Mesendoderm (in vitro differentiated cells): ENCODE measurements around the gene PAM.

ENCODE experiments used
- DNase-seq: peaks from one replicate; pipeline ENCODE4 v3.0.0; 2013
- H2AK5ac ChIP-seq: 2 replicates; pipeline ENCODE4 v1.6.1; 2013; ENCODE audit warnings: low read length, inconsistent platforms
- H2BK120ac ChIP-seq: 2 replicates; pipeline ENCODE4 v1.6.1; 2013; ENCODE audit warnings: low read depth, mild to moderate bottlenecking, low read length, moderate library complexity, mixed read lengths
- H2BK15ac ChIP-seq: replicated peaks from 2 replicates; pipeline ENCODE4 v1.6.1; 2013; ENCODE audit warnings: low read depth, mild to moderate bottlenecking, moderate library complexity
- H2BK5ac ChIP-seq: 2 replicates; pipeline ENCODE4 v1.6.1; 2013; ENCODE audit warnings: low read length, inconsistent platforms
- H3K18ac ChIP-seq: 2 replicates; pipeline ENCODE4 v1.6.1; 2013; ENCODE audit warnings: mild to moderate bottlenecking, low read length, mixed read lengths
- H3K23ac ChIP-seq: one replicate; pipeline ENCODE4 v1.6.1; 2013; ENCODE audit warnings: low read length
- H3K27ac ChIP-seq: 2 replicates; pipeline ENCODE4 v1.5.1; 2013; ENCODE audit warnings: low read depth, mild to moderate bottlenecking, inconsistent platforms, low read length, moderate library complexity
- H3K27me3 ChIP-seq: 2 replicates; pipeline ENCODE4 v1.6.1; 2013; ENCODE audit warnings: low read length, control low read depth, mild to moderate bottlenecking, inconsistent platforms; ENCODE audit not compliant: insufficient read depth, poor library complexity
- H3K36me3 ChIP-seq: 2 replicates; pipeline ENCODE4 v1.6.1; 2013; ENCODE audit warnings: low read length, inconsistent platforms; ENCODE audit not compliant: control insufficient read depth, insufficient read depth
- H3K4ac ChIP-seq: one replicate; pipeline ENCODE4 v1.6.1; 2013; ENCODE audit warnings: low read depth, mild to moderate bottlenecking, low read length, moderate library complexity
- H3K4me1 ChIP-seq: 2 replicates; pipeline ENCODE4 v1.6.1; 2013; ENCODE audit warnings: low read depth, low read length, inconsistent platforms; ENCODE audit not compliant: control insufficient read depth
- H3K4me2 ChIP-seq: 2 replicates; pipeline ENCODE4 v1.6.1; 2013; ENCODE audit warnings: low read length
- H3K4me3 ChIP-seq: 2 replicates; pipeline ENCODE4 v1.5.1; 2013; ENCODE audit warnings: mild to moderate bottlenecking, low read length
- H3K56ac ChIP-seq: one replicate; pipeline ENCODE4 v1.6.1; 2013; ENCODE audit warnings: low read length
- H3K79me1 ChIP-seq: 2 replicates; pipeline ENCODE4 v1.6.1; 2013; ENCODE audit warnings: low read length, inconsistent platforms
- H3K79me2 ChIP-seq: 2 replicates; pipeline ENCODE4 v1.6.1; 2013; ENCODE audit warnings: mild to moderate bottlenecking, low read length; ENCODE audit not compliant: control insufficient read depth, insufficient read depth
- H3K9ac ChIP-seq: 2 replicates; pipeline ENCODE4 v1.6.1; 2013; ENCODE audit warnings: low read length, inconsistent platforms
- H4K5ac ChIP-seq: one replicate; pipeline ENCODE4 v1.6.1; 2013; ENCODE audit warnings: low read length
- H4K8ac ChIP-seq: one replicate; pipeline ENCODE4 v1.6.1; 2013; ENCODE audit warnings: low read depth, mild to moderate bottlenecking, control low read depth, low read length, moderate library complexity
- WGBS: extraction: QIAGEN DNeasy Blood & Tissue Kit; methylation state at CpG from one replicate; pipeline ENCODE4 v1.1.7; 2013; ENCODE audit warnings: low lambda C conversion rate, missing lambda C conversion rate; ENCODE audit not compliant: insufficient coverage; ENCODE audit errors: extremely low coverage; 5-methylcytosine and 5-hydroxymethylcytosine counted together

Gene PAM

GRCh38 chr5:102981957-102982635 is 227.0 kb downstream of the PAM start:
- Histone ChIP-seq H3K36me3 (no peaks in the 10 kb centered on the region), H2BK5ac (no peak overlapping the region), H3K79me1 (no peaks in the 10 kb centered on the region), H4K8ac (no peak overlapping the region), H3K4me3 (no peak overlapping the region), H2BK15ac (no peak overlapping the region), H3K4ac (no peak overlapping the region), H3K27me3 (no peaks in the 10 kb centered on the region), H2BK120ac (no peak overlapping the region), H3K56ac (no peak overlapping the region), H3K18ac (no peak overlapping the region), H3K4me1 (no peaks in the 10 kb centered on the region), H3K27ac (no peak overlapping the region), H4K5ac (no peak overlapping the region), H3K9ac (no peak overlapping the region), H3K4me2 (no peak overlapping the region), H3K23ac (no peak overlapping the region), H2AK5ac (no peak overlapping the region), H3K79me2 (no peaks in the 10 kb centered on the region)
- DNase-seq = no peak
- no CpG with 5 or more reads among the region's 3 CpGs for WGBS

- Histone ChIP-seq H3K4me1 (no peaks in the 10 kb centered on the region), H3K4me3 (no peak overlapping the region), H2BK120ac (no peak overlapping the region), H3K23ac (no peak overlapping the region), H3K18ac (no peak overlapping the region), H3K36me3 (no peaks in the 10 kb centered on the region), H2BK15ac (no peak overlapping the region), H3K79me2 (no peaks in the 10 kb centered on the region), H3K4me2 (no peak overlapping the region), H3K4ac (no peak overlapping the region), H2AK5ac (no peak overlapping the region), H3K27me3 (no peaks in the 10 kb centered on the region), H3K27ac (no peak overlapping the region), H4K5ac (no peak overlapping the region), H3K79me1 (no peaks in the 10 kb centered on the region), H3K9ac (no peak overlapping the region), H2BK5ac (no peak overlapping the region), H4K8ac (no peak overlapping the region), H3K56ac (no peak overlapping the region)
- WGBS = no CpG with 5 or more reads among the region's 3 CpGs
- DNase-seq = no peak
Observed at GRCh38 chr5:102986074-102986473, 231.0 kb downstream of the PAM start.

GRCh38 chr5:102988459-102988858 is 233.4 kb downstream of the PAM start:
- no peak overlapping the region for H3K56ac ChIP-seq
- no peak overlapping the region for H2BK15ac ChIP-seq
- no peak overlapping the region for H3K23ac ChIP-seq
- H3K27me3 ChIP-seq = no peaks in the 10 kb centered on the region
- H3K9ac ChIP-seq = no peak overlapping the region
- no peak overlapping the region for H3K4me2 ChIP-seq
- no peak for DNase-seq
- H2AK5ac ChIP-seq = no peak overlapping the region
- H3K4ac ChIP-seq = no peak overlapping the region
- WGBS = no CpG with 5 or more reads among the region's 3 CpGs
- H3K18ac ChIP-seq = no peak overlapping the region
- H2BK120ac ChIP-seq = no peak overlapping the region
- H3K27ac ChIP-seq = no peak overlapping the region
- H3K36me3 ChIP-seq = no peaks in the 10 kb centered on the region
- no peak overlapping the region for H3K4me3 ChIP-seq
- no peaks in the 10 kb centered on the region for H3K79me1 ChIP-seq
- no peak overlapping the region for H4K8ac ChIP-seq
- H3K79me2 ChIP-seq = no peaks in the 10 kb centered on the region
- H3K4me1 ChIP-seq = no peaks in the 10 kb centered on the region
- no peak overlapping the region for H4K5ac ChIP-seq
- no peak overlapping the region for H2BK5ac ChIP-seq

DNA sequence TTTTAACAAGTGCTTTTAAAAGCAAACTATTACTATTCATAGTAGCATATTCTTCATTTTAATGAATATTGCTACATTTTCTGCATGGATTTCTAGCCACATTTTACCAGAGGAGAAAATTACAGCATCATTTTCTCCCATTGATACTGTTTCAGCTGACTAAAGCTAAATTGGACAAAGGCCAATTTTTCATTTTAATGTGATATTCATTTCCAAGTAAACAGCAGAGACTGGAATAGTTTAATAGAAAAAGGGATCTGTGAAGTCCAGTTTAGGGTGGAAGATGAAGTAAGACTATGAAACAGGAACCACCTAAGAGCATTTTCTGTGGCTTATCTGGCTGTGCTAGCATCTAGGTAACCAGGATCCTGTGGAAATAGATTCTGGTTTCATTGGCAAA is 236.7 kb downstream of the PAM start:
- Histone ChIP-seq H2BK5ac (no peak overlapping the region), H3K23ac (no peak overlapping the region), H3K56ac (no peak overlapping the region), H3K27ac (no peak overlapping the region), H2AK5ac (no peak overlapping the region), H4K5ac (no peak overlapping the region), H3K4me1 (no peaks in the 10 kb centered on the region), H2BK15ac (no peak overlapping the region), H2BK120ac (no peak overlapping the region), H3K36me3 (no peaks in the 10 kb centered on the region), H3K18ac (no peak overlapping the region), H3K79me1 (no peaks in the 10 kb centered on the region), H3K79me2 (no peaks in the 10 kb centered on the region), H4K8ac (no peak overlapping the region), H3K4me2 (no peak overlapping the region), H3K9ac (no peak overlapping the region), H3K27me3 (no peaks in the 10 kb centered on the region), H3K4me3 (no peak overlapping the region), H3K4ac (no peak overlapping the region)
- DNase-seq = no peak

DNA sequence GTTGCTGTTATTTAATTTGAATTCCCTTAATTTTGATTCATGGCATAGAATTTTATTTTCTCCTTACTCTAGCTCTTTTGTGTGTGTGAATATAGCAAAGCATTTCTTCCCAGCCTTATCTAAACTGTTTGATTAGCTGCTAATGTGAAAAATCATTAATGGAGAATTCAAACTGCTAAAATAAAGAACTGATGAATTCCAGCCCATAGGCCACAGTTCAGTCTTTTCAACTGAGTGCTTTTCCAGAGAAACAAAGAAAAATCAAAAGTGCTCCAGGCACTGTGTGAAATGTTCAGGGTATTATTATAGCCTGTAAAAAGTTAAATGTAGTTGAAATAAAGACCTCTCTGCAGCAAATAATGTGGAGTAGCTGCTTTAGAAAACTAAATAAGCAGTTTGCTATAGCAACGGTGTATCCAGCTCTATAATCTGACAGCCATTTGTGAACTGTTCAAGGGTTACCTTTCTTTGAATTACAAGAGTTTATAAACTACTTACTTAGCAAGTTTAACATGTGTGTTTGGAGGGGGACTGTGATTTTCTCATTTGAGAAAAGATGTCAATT is 241.0 kb downstream of the PAM start:
- Histone ChIP-seq H2BK15ac (no peak overlapping the region), H2AK5ac (no peak overlapping the region), H3K4me1 (no peaks in the 10 kb centered on the region), H2BK5ac (no peak overlapping the region), H4K8ac (no peak overlapping the region), H4K5ac (no peak overlapping the region), H3K27ac (no peak overlapping the region), H3K79me2 (no peaks in the 10 kb centered on the region), H2BK120ac (no peak overlapping the region), H3K4me2 (no peak overlapping the region), H3K23ac (no peak overlapping the region), H3K79me1 (no peaks in the 10 kb centered on the region), H3K36me3 (no peaks in the 10 kb centered on the region), H3K4me3 (no peak overlapping the region), H3K9ac (no peak overlapping the region), H3K4ac (no peak overlapping the region), H3K27me3 (no peaks in the 10 kb centered on the region), H3K18ac (no peak overlapping the region), H3K56ac (no peak overlapping the region)
- no peak for DNase-seq
- WGBS = no CpG with 5 or more reads among the region's 1 CpG

DNA sequence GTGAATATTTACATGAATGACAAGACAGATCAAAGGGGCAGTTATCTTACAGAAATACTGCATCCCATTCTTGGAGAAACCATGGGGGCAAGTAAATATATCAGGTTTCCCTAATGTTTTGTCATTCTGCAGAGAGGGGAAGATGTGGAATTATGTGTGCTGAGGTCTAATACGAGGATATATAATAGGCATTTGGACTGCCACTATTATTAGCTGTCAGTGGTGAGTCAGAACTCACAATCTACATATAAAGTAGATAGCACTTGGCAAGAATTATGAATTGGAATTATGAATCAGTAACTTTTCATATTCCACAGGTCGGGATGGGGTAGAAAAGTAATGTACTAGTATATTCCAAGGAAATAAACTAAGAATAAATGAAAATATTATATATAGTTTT is 243.1 kb downstream of the PAM start:
- Histone ChIP-seq H3K4me3 (no peak overlapping the region), H3K4ac (no peak overlapping the region), H3K4me1 (no peaks in the 10 kb centered on the region), H3K4me2 (no peak overlapping the region), H4K5ac (no peak overlapping the region), H3K9ac (no peak overlapping the region), H3K36me3 (no peaks in the 10 kb centered on the region), H3K56ac (no peak overlapping the region), H3K27ac (no peak overlapping the region), H3K18ac (no peak overlapping the region), H3K79me1 (no peaks in the 10 kb centered on the region), H2BK5ac (no peak overlapping the region), H2BK120ac (no peak overlapping the region), H3K23ac (no peak overlapping the region), H4K8ac (no peak overlapping the region), H2AK5ac (no peak overlapping the region), H2BK15ac (no peak overlapping the region), H3K79me2 (no peaks in the 10 kb centered on the region), H3K27me3 (no peaks in the 10 kb centered on the region)
- WGBS = no CpG with 5 or more reads among the region's 2 CpGs
- DNase-seq = no peak
